Measurements from ENCODE around the gene FADS2. TPM values are rescaled to one million over a fixed set of nuclear protein-coding genes. Genes with fewer than 3 reads are reported as not detected.

The FADS2 gene
- total and polyA plus RNA-seq, 9 of the 15 experiments (the other 6 are each of a cell fraction or from before 2014, with no cell fraction given), result 2.9 to 42.8 (median 16.2) TPM

DNA sequence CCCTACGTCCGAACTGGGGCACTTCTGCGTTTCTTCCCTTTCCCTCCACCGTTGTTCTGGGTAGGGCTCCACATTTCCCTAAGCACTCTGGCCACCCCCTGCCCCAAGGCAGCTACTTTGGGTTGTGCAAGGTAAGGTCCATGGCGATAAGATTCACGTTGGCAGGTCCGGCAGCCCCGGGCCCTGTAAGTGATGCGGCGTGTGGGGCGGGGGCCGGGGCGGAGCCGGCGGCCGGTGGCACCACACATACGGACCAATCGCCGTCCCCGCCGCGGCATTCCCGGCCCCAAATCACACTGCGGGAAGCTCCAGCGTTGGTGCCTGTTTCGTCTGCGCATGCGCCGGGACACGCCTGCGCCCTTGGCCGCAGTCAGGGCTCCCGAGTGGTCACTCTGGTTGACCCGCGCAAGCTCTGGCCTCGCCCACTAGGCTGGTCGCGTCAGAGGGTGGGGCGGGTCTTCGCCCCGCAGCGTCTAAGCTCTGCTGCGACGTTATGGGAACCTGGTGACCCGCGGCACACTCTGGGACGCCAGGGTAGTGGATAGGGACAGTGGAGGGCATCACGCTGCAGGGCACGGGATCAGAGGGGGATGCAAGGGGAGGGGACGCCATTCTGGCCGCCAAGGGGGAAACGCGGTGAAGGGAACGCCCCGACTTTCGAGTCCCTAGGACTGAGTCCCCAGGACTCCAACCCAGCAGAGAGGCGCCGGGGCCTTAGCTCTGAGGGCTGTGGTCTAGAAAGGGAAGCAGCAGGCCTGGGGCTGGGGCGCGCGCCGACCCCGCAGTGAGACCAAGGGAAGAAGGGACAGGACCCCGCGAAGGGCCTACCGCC lies 12.9 kb upstream of the FADS2 start (continued):
- TF ChIP-seq, protein P1, sequence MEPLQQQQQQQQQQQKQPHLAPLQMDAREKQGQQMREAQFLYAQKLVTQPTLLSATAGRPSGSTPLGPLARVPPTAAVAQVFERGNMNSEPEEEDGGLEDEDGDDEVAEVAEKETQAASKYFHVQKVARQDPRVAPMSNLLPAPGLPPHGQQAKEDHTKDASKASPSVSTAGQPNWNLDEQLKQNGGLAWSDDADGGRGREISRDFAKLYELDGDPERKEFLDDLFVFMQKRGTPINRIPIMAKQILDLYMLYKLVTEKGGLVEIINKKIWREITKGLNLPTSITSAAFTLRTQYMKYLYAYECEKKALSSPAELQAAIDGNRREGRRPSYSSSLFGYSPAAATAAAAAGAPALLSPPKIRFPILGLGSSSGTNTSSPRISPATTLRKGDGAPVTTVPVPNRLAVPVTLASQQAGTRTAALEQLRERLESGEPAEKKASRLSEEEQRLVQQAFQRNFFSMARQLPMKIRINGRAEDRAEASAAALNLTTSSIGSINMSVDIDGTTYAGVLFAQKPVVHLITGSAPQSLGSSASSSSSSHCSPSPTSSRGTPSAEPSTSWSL (CRISPR knock-in tag; IDR thresholded peaks at IDR 0.05; ENCODE audit: borderline replicate concordance), result no peak
- TF ChIP-seq TAF7 (tag; IDR thresholded peaks at IDR 0.05) (peak; percentile 73), KLF16 (IDR thresholded peaks at IDR 0.05) (no peak), THRAP3 (IDR thresholded peaks at IDR 0.05; ENCODE audit: borderline replicate concordance) (0 out of 2 replicates have a peak, but pooled peaks have one; percentile 78), TCFL5 (CRISPR knock-in tag; conservative IDR thresholded peaks at IDR 0.05) (no peak), ZNF277 (CRISPR knock-in tag; IDR thresholded peaks at IDR 0.05; ENCODE audit: borderline replicate concordance) (no peak), NR1H2 (CRISPR knock-in tag; IDR thresholded peaks at IDR 0.05) (0 out of 2 replicates have a peak, but pooled peaks have one; percentile 58), TCF3 (CRISPR knock-in tag; IDR thresholded peaks at IDR 0.05) (no peak), SMARCC2 (IDR thresholded peaks at IDR 0.05; ENCODE audit: low read depth) (no peak), ZBTB8A (IDR thresholded peaks at IDR 0.05; ENCODE audit: partially characterized antibody) (no peak), CHD2 (IDR thresholded peaks at IDR 0.05; ENCODE audit: low read depth, low read length) (0 out of 2 replicates have a peak, but pooled peaks have one; percentile 16), MYC (IDR thresholded peaks at IDR 0.05; ENCODE audit: low read depth, low read length) (peak; percentile 53; the same call in 1 of the 2 replicates), MYC (CRISPR knock-in tag; IDR thresholded peaks at IDR 0.05; ENCODE audit: borderline replicate concordance, low read depth) (peak; percentile 78), SIN3A (IDR thresholded peaks at IDR 0.05; ENCODE audit: borderline replicate concordance in 2 of 2, control insufficient read depth in 1 of 2, low read depth in 2 of 2, low read length in 2 of 2) (no peak; a peak in 2 of 4 replicates), POLR2A (conservative IDR thresholded peaks at IDR 0.05) (peak; percentile 99)
- TF ChIP-seq, protein P2, sequence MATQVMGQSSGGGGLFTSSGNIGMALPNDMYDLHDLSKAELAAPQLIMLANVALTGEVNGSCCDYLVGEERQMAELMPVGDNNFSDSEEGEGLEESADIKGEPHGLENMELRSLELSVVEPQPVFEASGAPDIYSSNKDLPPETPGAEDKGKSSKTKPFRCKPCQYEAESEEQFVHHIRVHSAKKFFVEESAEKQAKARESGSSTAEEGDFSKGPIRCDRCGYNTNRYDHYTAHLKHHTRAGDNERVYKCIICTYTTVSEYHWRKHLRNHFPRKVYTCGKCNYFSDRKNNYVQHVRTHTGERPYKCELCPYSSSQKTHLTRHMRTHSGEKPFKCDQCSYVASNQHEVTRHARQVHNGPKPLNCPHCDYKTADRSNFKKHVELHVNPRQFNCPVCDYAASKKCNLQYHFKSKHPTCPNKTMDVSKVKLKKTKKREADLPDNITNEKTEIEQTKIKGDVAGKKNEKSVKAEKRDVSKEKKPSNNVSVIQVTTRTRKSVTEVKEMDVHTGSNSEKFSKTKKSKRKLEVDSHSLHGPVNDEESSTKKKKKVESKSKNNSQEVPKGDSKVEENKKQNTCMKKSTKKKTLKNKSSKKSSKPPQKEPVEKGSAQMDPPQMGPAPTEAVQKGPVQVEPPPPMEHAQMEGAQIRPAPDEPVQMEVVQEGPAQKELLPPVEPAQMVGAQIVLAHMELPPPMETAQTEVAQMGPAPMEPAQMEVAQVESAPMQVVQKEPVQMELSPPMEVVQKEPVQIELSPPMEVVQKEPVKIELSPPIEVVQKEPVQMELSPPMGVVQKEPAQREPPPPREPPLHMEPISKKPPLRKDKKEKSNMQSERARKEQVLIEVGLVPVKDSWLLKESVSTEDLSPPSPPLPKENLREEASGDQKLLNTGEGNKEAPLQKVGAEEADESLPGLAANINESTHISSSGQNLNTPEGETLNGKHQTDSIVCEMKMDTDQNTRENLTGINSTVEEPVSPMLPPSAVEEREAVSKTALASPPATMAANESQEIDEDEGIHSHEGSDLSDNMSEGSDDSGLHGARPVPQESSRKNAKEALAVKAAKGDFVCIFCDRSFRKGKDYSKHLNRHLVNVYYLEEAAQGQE (IDR thresholded peaks at IDR 0.05; ENCODE audit: borderline replicate concordance), result no peak; the same call in 1 of the 2 replicates
- TF ChIP-seq, protein P2 (CRISPR knock-in tag; IDR thresholded peaks at IDR 0.05; ENCODE audit: low read depth), result no peak; the same call in none of the 2 replicates
